Keratinocyte (primary cell): ENCODE measurements around the gene LMCD1.

Experiments
- CTCF ChIP-seq, 3 experiments: IDR thresholded peaks in 1 of 3; conservative IDR thresholded peaks in 1 of 3; optimal IDR thresholded peaks in 1 of 3; 2 replicates in 2 of 3; 3 replicates in 1 of 3; pipeline versions ENCODE3 to v1.5.1; 2011; ENCODE audit warnings: low read length in 3 of 3, mild to moderate bottlenecking in 3 of 3, moderate library complexity in 2 of 3, control low read depth in 1 of 3, inconsistent platforms in 1 of 3; ENCODE audit not compliant: insufficient read depth in 2 of 3; ENCODE audit errors: extremely low read depth in 1 of 3
- EZH2 ChIP-seq: IDR thresholded peaks from one replicate; pipeline ENCODE4 v1.6.1; 2012; ENCODE audit warnings: inconsistent platforms, mild to moderate bottlenecking, low read length, moderate library complexity

- TF ChIP-seq CTCF (optimal IDR thresholded peaks at IDR 0.05 in 1 of 3, IDR thresholded peaks at IDR 0.05 in 1 of 3, conservative IDR thresholded peaks at IDR 0.05 in 1 of 3; ENCODE audit: extremely low read depth in 1 of 3, insufficient read depth in 2 of 3, low read length in 3 of 3) (no peak), EZH2 (no peak)
Measured at GRCh38 chr3:8494327-8494726, 7.3 kb upstream of the LMCD1 start.
